Activated CD4-positive, alpha-beta T cell treated with anti-CD3 and anti-CD28 coated beads for 48 hours (primary cell): Measurements from ENCODE around the gene PLLP.
"Not testable (repeated sequence)": the region's sequence is repeated elsewhere in the genome, so short reads cannot be mapped to it uniquely, and the experiment has no call there.

Source experiments
- DNase-seq: peaks from one replicate; pipeline ENCODE4 v3.0.0-alpha.2; 2020

The PLLP gene

DNA sequence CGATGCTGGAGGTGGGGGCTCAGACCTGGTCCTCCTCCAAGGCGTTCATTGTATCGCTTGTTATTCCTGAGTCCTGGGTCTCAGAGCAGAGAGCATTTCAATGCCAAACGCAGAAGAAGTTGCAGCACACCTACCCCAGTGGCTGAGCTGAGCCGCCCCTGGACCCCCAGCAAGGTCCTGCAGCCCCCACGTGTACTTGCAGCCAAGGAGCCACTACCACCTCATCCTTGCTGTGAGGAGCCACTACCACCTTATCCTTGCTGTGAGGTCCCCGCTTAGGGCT is 13.5 kb downstream of the PLLP start:
- no peak for DNase-seq

DNA sequence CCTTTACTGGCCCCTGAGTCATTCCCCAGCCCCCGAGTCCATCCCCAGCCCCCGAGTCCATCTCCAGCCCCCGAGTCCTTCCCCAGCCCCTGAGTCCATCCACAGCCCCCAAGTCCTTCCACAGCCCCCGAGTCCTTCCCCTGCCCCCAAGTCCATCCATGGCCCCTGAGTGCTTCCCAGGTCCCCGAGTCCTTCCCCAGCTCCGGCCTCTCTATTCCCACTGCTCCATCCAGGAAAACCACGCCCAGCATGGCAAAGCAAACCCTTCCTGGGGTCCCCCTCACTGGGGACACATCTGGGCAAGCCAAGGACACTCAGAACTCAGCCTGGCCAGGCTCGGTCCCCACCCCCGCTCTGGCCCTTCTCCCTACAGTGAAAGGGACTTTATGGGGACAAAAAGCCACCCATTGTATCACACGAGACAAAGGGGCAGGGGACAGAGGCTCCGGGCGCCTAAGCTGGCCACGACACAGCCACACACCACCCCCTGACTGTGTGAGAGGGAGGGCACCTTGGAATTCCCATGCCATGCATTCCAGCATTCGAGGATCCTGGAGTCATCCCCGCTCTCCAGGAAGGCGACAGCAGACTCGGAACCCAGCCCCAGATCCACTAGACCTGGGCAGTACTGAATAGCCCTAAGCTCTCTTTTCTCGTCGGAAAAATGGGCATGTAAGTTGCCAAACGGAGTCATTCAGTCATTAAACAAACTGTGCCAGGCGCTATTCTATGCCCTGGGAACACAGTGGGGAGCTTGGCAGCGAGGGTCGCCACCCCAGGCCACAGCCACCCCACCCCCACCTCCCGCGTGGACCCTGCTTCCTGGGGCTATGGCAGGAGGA is 14.0 kb downstream of the PLLP start:
- no peak for DNase-seq

DNA sequence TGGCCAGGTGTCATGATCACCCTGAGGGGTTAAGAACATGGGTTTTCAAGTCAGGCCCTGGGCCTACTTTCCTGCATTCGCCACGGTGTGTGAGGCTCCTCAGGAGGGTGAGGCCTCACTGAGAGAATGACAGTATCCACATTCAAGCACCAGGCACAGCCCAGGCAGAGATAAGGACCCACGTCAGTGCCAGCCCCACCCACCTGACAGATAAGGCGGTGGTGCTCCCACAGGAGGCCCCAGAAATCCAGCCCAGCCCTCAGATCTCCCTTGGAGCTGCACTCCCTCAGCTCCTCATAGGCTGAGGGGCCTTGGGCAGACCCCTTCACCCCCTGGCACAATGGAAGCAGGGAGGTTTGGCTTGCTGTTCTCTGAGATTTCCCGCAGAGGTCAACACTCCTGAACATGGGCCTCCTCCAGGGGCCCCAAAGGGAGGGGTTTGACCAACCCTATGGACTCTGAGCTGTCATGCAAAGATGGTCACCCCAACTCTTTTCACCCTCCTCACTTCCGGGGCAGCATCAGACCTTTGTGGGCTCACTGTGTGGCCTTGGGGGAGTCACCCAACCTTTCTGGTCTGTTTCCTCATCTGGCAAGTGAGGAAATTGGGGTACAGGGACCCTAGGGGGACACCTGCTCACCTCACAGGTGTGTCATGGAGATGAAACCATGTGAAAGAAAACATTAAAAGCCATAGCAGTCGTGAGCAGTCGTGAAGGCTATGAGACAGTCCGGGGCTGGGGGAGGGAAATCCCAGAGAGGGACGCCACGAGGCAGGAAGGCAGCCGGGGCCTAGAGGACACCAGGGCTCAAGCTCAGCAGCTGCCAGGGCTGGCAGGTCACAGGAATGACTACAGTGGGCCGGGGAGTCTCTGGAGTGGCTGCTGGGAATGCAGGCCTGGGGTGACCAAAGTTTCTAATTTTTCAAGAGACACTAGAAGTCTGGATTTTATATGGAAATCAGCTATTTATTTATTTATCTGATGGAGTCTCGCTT is 15.4 kb downstream of the PLLP start:
- no peak for DNase-seq

DNA sequence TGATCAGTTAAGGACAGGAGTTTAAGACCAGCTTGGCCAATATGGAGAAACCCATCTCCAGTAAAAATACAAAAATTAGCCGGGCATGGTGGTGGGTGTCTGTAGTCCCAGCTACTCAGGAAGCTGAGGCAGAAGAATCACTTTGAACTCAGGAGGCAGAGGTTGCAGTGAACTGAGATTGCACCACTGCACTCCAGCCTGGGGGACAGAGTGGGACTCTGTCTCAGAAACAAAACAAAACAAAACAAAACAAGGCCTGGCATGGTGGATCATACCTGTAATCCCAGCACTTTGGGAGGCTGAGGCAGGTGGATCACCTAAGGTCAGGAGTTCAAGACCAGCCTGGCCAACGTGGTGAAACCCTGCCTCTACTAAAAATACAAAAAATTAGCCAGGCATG is 17.1 kb downstream of the PLLP start:
- DNase-seq, result not testable (repeated sequence)

DNA sequence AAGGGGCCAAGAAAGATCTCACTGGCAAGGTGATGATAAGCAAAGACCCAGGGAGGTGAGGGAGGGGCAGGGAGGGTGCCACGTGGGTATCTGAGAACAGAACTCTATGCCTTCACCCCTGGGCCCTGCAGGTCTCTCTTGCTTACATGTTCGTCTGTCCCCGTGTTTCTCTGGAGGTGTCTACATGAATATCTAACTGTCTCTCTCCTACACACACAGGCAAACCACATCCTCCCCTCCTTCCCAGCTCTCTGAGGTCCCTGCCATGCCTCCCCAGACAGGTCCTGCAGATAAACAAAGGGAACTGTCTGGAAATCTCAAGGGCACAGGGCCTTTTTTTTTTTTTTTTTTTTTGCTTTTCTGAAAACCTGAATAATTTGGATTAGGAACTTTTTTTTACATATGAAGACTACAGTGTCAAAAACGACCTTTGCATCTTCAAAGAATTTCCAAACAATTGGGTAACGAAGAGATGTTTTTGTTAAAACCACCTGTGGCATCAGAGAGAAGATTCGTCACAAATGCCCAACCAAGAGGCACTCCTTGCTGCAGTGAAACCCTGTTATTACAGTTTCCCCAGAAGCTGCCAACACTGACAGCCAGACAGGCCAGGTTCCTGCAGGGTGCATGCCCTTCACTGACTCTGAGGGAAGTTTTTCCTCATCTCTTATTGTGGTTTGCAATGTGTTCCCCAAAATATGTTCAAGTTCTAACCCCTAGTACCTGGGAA is 17.8 kb downstream of the PLLP start:
- DNase-seq, result peak; percentile 33

DNA sequence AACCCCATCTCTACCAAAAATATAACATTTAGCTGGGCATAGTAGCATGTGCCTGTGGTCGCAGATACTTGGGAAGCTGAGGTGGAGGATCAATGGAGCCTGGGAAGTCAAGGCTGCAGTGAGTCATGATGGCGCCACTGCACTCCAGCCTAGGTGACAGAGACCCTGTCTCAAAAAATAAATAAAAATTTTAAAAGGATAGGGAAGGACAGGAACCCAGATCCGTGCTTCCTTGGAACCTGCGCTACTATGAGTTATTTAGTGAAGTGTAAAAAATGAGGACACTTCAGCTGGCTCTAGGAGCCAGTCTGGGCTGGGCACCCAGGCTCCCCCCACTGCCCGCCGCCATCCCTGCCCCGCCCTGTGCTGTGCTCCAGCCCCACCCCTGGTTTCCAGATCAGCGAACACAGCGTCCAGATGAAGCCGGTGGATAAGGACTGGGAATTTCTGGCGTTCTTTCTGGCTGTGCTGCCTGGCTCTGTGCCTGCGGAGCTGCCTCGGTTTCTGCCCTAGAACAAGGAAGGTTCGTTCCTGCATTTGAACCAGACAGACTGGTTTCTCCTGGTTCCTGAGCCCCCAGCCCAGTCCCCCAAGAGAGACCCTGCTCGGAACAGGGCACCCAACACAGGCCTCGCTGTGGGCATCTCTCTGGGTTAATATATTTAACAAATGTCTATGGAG is 18.5 kb downstream of the PLLP start:
- DNase-seq, result no peak

DNA sequence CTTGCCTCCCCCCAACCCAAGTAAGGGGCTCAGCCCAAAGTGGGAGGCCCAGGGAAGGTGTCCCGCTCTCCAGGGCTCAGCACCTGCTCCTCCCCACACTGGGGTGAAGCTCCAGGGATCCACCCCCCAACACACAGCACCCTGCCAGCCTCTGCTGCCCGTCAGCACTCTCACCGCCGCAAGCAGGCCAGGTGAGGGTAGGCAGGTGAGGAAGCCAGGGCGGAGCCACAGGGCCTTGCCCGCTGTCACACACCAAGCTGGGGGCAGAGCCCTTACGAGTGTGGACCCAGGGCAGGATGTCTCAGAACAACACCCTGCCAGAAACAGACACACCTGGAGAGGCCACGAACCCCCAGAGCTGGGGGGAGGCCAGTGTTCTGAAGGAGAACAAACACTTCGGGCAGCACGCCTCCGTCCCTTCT is 19.5 kb downstream of the PLLP start:
- no peak for DNase-seq

DNA sequence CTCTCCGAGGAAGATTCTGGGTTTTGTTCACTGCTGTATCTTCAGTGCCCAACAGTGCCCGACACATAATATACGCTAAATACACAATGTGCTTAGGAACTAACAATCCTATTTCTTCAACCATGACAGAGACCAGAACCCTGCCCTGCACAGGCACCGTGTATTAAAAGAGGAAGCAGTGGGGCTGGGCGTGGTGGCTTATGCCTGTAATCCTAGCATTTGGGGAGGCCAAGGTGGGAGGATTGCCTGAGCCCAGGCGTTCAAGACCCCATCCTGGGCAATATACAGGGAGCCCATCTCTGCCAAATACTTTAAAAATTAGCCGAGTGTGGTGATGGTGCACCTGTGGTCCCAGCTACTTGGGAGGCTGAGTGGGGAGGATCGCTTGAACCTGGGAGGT is 20.1 kb downstream of the PLLP start:
- no peak for DNase-seq

DNA sequence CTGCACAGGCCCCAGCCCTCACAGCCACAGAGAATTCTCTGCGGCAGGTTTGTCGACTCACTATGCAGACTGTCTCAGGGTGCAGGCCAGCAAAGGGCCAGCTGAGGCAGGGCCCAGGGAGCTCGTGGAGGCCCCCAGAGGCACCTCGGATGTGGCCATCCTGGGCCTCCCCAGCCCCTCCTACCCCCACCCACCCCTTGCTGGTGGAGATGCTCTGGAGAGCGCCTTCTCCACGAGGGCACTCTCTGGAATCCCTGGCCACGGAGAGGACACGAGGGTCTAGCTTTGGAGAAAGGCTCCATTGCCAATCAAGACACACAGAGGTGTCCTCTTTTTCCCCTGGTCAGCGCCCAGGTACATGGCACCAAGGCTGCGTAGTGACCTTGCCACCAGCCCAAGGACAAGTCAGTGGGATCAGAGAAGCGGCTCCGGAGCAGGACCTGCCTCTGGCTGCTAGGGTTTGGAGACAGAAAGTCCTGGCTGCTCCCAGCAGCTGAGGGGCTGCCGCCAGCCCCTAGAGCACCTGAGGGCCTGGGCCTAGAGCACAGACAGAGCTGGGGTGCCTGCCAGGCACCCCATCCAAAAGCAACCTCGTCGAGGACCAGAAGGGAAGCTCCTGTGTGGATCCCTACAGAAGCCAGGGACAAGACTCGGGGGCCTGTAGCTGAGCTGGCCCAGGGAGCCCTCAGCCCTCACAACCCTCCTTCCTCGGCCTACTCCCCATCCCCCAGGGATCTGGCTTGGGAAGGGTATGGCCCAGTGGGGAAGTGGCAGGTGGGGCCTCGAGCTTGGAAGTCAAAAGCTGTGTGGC is 20.7 kb downstream of the PLLP start:
- no peak for DNase-seq

DNA sequence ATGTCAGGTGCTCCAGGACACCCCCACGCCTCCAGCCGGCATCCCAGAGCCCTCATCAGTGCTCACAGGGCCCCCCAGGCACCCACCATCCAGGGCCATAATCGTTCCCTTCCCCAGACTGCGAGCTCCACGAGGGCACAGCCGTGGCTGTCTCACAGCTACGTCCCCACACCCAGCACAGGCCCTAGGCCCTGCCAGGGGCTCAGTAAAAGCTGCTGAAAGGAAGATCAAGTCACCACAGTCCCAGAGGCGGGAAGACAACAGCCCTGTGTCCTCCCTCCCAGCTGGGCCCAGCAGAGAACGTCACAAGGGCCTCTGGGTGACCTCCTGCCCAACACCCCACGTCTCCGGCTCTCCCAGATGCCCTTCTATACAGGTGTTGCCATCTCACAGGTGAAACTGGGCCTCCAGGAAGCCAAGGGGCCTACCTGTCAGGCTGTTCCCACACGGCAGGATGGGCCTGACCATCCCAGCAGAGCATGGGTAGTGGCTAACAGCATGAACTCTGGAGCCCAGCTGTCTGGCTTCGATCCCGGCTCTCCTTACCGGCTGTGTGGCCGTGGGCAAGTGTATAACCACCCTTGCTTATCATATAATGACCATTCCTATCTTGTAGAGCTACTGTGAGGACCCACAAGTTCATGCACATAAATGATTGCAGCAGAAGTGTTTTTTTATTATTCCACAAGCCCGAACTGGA is 21.5 kb downstream of the PLLP start:
- no peak for DNase-seq

DNA sequence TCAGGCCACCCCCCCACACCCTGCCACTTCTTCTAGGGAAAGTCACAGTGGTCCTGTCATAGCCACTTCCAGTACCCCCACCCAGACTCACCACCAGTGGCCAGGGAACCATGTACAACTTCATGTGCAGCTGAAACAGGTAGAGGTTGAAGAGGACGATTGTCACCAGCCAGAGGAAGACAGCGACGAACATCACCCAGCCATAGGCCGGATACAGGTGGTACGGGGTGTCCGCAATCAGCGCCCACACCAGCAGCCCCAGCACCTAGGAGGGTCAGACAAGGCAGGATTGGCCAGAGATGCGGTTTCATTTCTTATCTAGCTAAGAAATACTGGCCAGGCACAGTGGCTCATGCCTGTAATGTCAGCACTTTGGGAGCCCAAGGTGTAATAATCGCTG is 22.7 kb downstream of the PLLP start:
- no peak for DNase-seq

DNA sequence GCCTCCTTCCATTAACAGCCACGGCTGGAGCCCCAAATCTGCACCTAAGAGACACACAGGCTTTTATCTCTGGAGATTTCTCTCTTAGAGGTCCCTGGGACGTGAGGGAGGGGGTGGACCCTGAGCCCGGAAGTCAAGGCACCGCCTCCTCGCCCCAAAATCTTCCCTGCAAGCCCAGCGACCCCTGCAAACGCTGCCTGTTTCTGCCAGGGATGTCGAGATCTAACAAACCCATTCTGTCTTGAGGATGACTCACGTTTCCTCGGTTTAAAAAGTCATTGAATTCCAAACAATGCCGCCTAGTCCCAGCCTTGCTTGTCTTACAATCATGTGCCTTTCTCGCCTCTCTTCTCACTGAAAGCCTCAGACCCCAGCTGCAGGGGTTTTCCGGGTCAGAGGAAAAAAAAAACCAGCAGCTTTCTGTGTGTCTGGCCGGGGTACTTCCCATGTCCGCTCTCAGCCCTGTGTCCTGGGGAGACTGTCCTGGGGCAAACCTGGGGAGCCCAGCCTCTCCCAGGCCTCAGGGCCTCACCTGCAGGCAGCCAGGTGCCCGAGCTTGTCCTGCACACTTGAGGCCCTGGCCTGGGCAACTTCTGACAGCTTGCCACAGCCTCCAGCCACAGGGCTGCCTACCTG is 24.1 kb downstream of the PLLP start:
- DNase-seq, result peak; percentile 17

DNA sequence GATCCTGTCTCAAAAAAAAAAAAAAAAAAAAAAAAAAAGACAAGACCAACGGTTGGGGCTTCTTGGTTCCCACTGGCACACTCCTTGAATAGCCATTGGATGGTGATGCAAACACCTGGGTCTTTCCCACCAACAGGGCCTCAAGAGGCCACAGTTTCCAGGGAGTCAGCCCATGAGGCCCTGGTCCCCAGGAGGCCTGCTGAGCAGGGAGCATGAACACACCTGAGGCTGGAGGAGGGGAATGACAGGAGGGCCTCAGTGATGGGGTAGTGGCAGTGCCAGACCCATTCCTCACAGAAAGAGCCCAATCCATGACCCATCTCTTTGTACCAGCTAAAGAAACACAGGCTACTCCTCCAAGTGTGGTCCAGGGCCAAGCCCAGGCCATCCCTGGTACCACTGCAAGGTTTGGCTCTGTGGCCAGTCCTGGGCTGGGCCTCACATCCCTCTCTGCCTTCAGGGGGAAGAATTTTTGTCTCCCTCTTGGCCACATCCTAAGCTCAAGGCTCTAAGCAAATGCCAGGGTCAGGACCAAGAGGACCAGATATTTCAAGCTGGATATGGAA is 25.5 kb downstream of the PLLP start:
- DNase-seq, result no peak

DNA sequence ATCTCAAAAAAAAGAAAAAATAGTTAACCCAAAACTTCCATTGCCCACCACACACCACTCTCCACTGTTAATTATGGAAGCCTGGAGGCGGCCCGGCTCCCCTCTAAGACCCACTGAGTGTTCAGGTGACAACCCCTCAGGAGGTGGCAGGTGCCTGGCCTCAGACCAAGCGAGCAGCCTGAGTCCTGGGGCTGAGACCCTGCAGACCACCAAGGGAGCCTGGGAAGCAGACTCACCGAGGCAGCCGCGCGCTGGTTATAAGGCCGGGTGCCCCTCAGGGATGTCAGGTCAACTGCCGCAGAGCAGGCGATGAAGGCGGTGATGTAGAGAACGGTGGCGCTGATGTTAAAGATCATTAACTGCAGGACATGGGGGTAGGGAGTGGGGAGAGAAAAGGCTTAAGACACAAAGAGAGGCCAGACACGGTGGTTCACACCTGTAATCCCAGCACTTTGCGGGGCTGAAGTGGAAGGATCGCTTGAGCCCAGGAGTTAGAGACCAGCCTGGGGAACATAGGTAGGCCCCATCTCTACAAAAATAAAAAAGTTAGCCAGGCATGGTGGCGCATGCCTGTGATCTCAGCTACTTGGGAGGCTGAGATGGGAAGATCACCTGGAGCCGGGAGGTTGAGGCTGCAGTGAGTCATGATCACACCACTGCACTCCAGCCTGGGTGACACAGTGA is 26.1 kb downstream of the PLLP start:
- DNase-seq, result no peak

DNA sequence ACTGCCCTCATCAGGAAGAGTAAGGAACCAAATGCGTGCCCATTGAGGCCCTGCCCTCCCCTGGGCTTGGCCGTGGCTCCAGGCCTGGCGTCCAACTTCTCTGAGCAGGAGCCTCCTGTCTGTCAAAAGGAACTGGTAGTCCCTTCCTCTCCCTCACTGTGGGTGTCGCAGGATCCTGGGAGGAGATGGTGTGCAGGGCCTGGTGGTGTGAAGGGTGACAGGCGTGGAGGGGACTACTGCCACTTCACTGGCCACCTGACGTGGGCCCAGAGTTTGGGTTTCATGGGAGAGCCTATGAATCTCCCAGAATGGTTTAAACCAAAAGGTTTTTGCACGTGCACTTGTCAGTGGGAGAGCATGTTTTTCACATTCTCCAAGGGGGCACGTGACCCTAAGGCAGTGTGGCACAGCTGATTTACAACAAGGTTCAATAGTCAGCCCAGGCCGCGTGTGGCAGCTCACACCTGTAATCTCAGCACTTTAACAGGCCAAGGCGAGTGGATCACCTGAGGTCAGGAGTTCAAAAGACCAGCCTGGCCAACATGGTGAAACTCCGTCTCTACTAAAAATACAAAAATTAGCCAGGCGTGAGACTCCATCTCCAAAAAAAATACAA is 26.9 kb downstream of the PLLP start:
- no peak for DNase-seq

DNA sequence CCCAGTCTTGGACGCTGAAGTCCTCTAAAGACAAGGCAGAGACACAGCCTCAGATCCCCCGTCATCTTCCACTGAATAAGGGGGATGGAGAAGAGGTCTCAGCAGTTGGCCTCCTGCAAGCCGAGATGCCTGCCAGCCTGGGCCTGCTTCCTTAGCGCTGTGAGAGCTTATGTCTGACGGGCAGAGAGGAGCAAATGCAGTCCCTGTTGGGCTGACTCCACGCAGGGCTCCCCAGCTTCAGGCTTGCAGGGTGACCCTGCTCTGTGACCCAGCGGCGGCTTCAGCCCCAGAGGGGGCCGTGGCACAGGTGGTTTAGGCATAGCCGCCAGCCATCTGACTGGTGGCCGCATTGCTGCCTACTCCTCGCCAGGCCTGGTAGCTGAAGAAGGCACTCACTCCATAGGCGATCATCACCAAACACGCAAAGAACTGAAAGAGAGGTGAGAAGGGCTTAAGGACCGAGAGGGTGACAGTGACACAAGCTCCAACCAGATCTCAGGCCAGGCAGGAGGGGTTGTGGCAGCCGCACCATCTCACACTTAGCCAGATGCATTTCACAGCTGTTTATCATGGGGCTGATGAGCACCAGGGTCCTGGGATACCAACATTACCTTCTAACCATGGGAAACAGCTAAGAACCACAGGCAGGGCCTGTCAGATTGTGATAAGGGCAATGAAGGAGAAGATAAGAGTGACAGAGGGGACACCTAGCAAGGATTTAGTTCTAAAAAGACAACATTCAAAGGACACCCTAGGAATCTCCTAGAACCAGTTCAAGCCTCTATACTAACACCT is 27.7 kb downstream of the PLLP start:
- no peak for DNase-seq

DNA sequence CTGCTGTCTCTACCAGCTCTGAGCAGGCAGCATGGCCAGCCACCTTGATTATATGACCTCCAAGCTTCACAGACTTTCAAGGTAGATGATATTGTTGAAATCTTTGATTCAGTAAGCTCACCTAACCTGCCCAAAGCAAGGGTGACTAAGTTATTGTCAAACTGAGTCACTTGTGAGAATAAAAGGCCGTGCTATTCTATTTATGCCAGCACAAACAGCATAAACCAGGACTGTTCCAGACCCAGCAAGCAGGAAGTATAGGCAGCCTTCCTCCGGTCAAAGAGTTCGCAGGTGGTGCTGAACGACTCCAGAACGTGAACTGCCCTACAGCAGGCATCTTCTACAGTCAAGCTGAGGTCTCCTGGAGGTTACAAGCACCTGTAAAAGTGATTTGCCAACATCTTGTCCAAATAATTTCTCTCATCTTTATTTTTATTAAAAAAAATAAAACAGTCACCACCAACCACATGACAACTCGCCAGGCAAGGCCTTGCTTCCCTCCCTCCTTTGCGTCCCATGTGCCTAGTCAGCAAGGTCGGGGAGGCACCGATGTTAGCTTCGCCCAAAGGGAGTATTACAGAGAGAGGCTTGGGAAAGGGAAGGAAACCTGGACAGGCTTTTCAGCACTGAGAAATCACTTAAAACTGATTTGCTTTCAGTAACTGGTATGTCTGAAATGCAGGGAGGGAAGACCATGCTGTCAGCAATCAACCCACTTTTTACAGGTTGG is 28.6 kb downstream of the PLLP start:
- no peak for DNase-seq

DNA sequence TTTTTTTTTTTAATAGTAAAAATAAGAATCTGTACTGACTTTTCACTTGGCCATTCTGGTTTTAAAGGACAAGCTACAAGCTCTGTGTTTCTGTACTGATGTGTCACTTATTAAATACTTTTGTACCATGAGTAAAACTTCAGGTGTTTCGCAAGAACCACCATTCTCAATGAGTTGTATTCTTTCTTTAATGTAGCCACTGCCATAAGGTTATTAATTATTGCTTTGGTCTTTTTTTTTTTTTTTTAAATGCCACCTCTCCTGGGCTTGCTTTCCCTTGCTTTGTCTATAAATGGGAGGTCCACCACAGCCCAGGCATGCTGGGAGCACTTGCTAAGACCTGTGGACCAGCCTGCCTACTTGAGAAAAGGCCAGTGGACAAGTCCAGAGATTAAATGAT is 31.0 kb downstream of the PLLP start:
- no peak for DNase-seq
